Measurements from ENCODE around the gene CLCN4. TPM values are rescaled to one million over a fixed set of nuclear protein-coding genes. Genes with fewer than 3 reads are reported as not detected.

Gene CLCN4
- total RNA-seq, 4 donors from 2014 or later, result 0.88 to 3.6 (median 1.5) TPM

DNA sequence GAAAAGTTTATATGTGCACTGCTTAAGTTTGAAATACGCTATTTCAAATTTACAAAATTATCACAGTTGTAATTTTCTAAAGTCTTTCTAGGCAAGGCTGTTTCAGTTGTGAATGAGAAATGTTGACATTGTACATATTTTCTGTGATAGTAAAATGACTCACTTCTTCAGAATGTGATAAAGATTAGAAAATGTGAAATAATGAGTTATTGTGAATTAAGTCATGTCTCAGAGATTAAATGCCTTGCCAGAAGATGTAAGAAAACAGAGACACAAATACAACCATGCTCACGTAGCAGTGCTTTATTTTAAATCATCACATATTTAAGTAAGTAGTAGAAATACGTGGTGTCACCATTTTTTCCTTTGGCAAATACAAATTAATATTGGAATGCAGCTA is 768 bp downstream of the CLCN4 start:
- Histone ChIP-seq H3K4me3 (no peak overlapping the region), H3K4me1 (no peaks in the 10 kb centered on the region), H3K9me3 (no peaks in the 10 kb centered on the region), H3K27me3 (peaks cover 0 to 13% of the 10 kb centered on the region in 2 donors), H3K36me3 (no peaks in the 10 kb centered on the region), H3K27ac (peak overlapping the region in 1 of 2 donors; percentile 51)
- TF ChIP-seq, protein P1, sequence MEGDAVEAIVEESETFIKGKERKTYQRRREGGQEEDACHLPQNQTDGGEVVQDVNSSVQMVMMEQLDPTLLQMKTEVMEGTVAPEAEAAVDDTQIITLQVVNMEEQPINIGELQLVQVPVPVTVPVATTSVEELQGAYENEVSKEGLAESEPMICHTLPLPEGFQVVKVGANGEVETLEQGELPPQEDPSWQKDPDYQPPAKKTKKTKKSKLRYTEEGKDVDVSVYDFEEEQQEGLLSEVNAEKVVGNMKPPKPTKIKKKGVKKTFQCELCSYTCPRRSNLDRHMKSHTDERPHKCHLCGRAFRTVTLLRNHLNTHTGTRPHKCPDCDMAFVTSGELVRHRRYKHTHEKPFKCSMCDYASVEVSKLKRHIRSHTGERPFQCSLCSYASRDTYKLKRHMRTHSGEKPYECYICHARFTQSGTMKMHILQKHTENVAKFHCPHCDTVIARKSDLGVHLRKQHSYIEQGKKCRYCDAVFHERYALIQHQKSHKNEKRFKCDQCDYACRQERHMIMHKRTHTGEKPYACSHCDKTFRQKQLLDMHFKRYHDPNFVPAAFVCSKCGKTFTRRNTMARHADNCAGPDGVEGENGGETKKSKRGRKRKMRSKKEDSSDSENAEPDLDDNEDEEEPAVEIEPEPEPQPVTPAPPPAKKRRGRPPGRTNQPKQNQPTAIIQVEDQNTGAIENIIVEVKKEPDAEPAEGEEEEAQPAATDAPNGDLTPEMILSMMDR (IDR thresholded peaks at IDR 0.05), result no peak
- TF ChIP-seq POLR2A (IDR thresholded peaks at IDR 0.05), result no peak
- intact Hi-C loops (cut with DNase I; ENCODE audit: low total_unique reads), result no loop called here
- DNase-seq, result no peak

DNA sequence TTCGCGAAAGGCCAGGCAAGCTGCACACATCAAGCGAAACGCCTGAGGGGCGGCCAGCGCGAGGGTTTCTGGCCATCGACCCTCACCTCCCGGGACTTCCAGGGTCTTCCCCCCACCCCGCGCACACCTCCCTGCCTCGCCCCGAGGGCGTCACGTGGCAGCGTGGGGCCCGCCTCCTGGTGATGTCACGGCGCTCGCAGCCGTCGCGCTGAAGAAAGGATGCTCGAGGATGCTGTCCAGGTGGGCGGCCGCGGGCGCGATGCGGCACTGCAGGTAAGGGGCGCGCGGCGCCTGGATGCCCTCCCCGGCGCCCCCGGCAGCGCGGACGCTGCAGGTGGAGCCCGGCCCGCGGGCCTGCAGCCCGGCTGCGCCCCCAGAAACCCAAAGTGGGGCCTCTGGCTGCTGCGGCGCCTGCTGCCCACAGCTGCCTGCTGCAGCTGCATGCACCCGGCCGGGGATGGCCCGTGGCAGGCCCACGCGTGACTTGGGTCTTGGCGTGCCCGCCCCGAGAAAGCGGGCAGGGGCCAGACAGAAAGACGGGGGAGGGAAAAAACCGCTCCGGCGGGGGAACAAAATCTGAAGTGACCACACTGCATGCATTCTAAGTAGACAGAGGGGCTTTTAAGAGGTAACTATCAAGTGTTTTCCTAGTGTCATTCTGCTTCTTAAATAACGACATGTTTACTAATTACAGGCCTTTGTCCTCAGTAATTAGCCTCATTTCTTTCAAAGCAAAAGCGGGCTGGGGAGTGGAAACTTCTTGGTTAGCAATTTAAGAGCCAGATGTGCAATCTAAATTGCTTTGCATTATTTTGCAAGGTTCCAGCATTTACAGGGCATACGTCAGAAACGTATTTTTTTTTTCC is 1.7 kb downstream of the CLCN4 start:
- Histone ChIP-seq H3K4me1 (no peaks in the 10 kb centered on the region), H3K27me3 (peaks cover 0 to 11% of the 10 kb centered on the region in 2 donors), H3K9me3 (no peaks in the 10 kb centered on the region), H3K27ac (peak overlapping the region in 1 of 2 donors; percentile 44), H3K4me3 (peak overlapping the region in 1 of 2 donors; percentile 14), H3K36me3 (no peaks in the 10 kb centered on the region)
- peak in 1 of 2 donors; percentile 29 for DNase-seq
- TF ChIP-seq POLR2A (IDR thresholded peaks at IDR 0.05), result no peak
- TF ChIP-seq, protein P1 (IDR thresholded peaks at IDR 0.05), result no peak
- intact Hi-C loops (cut with DNase I; ENCODE audit: low total_unique reads), result no loop called here

DNA sequence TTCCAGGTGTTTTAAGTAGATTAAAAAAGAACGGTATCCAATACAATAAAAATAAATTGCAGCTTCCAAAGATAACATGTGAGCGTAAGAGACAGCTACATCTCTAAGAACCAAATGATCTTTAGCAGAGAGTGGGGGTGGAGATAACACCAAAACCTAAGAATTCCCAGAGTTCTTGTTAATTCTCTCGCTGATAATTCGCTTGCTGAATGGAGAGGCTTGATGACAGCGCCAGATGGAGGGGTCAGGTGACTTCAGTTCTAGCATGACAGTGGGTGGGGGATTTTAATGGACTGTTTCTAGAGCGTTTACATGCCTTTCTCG is 2.3 kb downstream of the CLCN4 start:
- H3K4me3 ChIP-seq, result no peak overlapping the region
- intact Hi-C loops (cut with DNase I; ENCODE audit: low total_unique reads), result no loop called here
- H3K4me1 ChIP-seq, result no peaks in the 10 kb centered on the region
- TF ChIP-seq POLR2A (IDR thresholded peaks at IDR 0.05), result no peak
- TF ChIP-seq, protein P1 (IDR thresholded peaks at IDR 0.05), result no peak
- DNase-seq, result no peak
- H3K36me3 ChIP-seq, result no peaks in the 10 kb centered on the region
- H3K9me3 ChIP-seq, result no peaks in the 10 kb centered on the region
- peaks cover 0 to 7% of the 10 kb centered on the region in 2 donors for H3K27me3 ChIP-seq
- H3K27ac ChIP-seq, result no peak overlapping the region

DNA sequence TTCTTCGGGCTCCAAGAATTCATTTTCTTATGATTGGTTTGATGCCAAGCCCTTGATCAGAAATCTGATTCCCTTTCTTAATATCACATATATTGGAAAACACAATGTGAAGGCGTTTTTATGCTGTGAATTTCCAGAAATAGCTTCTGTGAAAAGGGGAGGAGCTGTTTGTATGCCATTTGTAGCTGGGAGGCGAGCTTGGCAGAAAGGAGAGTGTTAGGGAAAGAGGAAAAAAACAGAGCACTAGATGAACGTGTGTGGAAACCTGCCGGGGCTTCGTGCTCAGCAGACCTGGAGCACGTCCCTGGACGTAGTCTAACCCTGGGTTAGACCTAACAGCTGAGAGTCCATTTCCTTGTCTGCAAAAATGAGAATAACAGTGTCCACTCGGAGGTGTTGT is 3.4 kb downstream of the CLCN4 start:
- Histone ChIP-seq H3K36me3 (no peaks in the 10 kb centered on the region), H3K4me3 (no peak overlapping the region), H3K27me3 (peaks cover 0 to 7% of the 10 kb centered on the region in 2 donors), H3K4me1 (no peaks in the 10 kb centered on the region), H3K9me3 (no peaks in the 10 kb centered on the region), H3K27ac (no peak overlapping the region)
- no peak for TF ChIP-seq POLR2A (IDR thresholded peaks at IDR 0.05)
- TF ChIP-seq, protein P1 (IDR thresholded peaks at IDR 0.05), result no peak
- intact Hi-C loops (cut with DNase I; ENCODE audit: low total_unique reads), result no loop called here
- DNase-seq, result no peak

DNA sequence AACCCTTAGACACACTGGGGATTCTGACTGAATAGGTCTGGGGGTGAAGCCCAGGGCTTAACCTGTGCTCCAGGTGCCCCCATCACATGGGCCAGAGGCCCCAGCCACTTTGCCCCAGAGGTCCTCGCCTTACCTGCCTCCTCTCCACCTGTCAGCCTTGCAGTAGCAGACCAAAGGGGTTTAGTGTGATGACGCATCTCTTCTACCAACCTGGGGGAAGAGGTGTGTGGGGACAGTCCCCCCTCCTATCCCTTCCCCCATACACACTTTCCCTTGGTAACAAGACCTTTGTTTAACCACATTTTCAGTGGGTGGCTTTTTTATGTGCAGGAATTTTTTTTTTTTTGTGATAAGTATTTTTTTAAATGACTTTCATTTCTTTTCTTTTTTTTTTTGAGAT is 6.3 kb downstream of the CLCN4 start:
- H3K27ac ChIP-seq, result no peak overlapping the region
- no peak overlapping the region for H3K4me3 ChIP-seq
- DNase-seq, result no peak
- no peak for TF ChIP-seq POLR2A (IDR thresholded peaks at IDR 0.05)
- TF ChIP-seq, protein P1 (IDR thresholded peaks at IDR 0.05), result no peak
- intact Hi-C loops (cut with DNase I; ENCODE audit: low total_unique reads), result no loop called here
- H3K4me1 ChIP-seq, result no peaks in the 10 kb centered on the region
- peaks cover 0 to 7% of the 10 kb centered on the region in 2 donors for H3K27me3 ChIP-seq
- no peaks in the 10 kb centered on the region for H3K36me3 ChIP-seq
- H3K9me3 ChIP-seq, result no peaks in the 10 kb centered on the region
